B cell (primary cell): ENCODE data around the gene PLA2R1.

Experiments used
- CTCF ChIP-seq: fragments of 200-600 bp; IDR thresholded peaks from one replicate; pipeline ENCODE4 v1.8.0; 2022; ENCODE audit warnings: antibody characterized with exemption, mild to moderate bottlenecking
- EZH2 ChIP-seq: IDR thresholded peaks from 2 replicates; pipeline ENCODE4 v1.6.1; 2012; ENCODE audit warnings: borderline replicate concordance, low read depth, mild to moderate bottlenecking, moderate library complexity, low read length; ENCODE audit not compliant: insufficient read depth, poor library complexity, severe bottlenecking

- TF ChIP-seq CTCF (peak; percentile 9), EZH2 (no peak)
Observed at GRCh38 chr2:159939946-159940345, 122.5 kb downstream of the PLA2R1 start.
